GM19455 (cell line): ENCODE data around the gene SRGAP2C.
"Not testable (repeated sequence)": the region's sequence is repeated elsewhere in the genome, so short reads cannot be mapped to it uniquely, and the experiment has no call there.

Experiments
- ATAC-seq: cut with Tn5 transposase; IDR thresholded peaks from one replicate; pipeline ENCODE4 v1.9.1; 2021; ENCODE audit not compliant: unreplicated experiment

Gene SRGAP2C

GRCh38 chr1:121324726-121325125, 140.0 kb downstream of the SRGAP2C start:
- not testable (repeated sequence) for ATAC-seq

GRCh38 chr1:121332141-121332540, 147.4 kb downstream of the SRGAP2C start:
- not testable (repeated sequence) for ATAC-seq

GRCh38 chr1:121332599-121333562, 148.1 kb downstream of the SRGAP2C start:
- ATAC-seq = not testable (repeated sequence)

- ATAC-seq = not testable (repeated sequence)
Observed at GRCh38 chr1:121337958-121338357, 153.2 kb downstream of the SRGAP2C start.

GRCh38 chr1:121339611-121340010, 154.8 kb downstream of the SRGAP2C start:
- ATAC-seq = not testable (repeated sequence)

GRCh38 chr1:121343311-121343906, 158.6 kb downstream of the SRGAP2C start:
- not testable (repeated sequence) for ATAC-seq

- not testable (repeated sequence) for ATAC-seq
Observed at GRCh38 chr1:121344355-121344754, 159.6 kb downstream of the SRGAP2C start.

- ATAC-seq = not testable (repeated sequence)
Observed at GRCh38 chr1:121346654-121347053, 161.9 kb downstream of the SRGAP2C start.

- not testable (repeated sequence) for ATAC-seq
Observed at GRCh38 chr1:121347476-121347875, 162.7 kb downstream of the SRGAP2C start.

GRCh38 chr1:121348115-121348514, 163.3 kb downstream of the SRGAP2C start:
- not testable (repeated sequence) for ATAC-seq

- ATAC-seq = not testable (repeated sequence)
Observed at GRCh38 chr1:121349332-121349967, 164.7 kb downstream of the SRGAP2C start.

- not testable (repeated sequence) for ATAC-seq
Observed at GRCh38 chr1:121355711-121356420, 171.1 kb downstream of the SRGAP2C start.

GRCh38 chr1:121356819-121357218, 172.0 kb downstream of the SRGAP2C start:
- ATAC-seq = not testable (repeated sequence)

GRCh38 chr1:121360531-121360930, 175.8 kb downstream of the SRGAP2C start:
- ATAC-seq = not testable (repeated sequence)

- ATAC-seq = not testable (repeated sequence)
Observed at GRCh38 chr1:121361451-121362233, 176.9 kb downstream of the SRGAP2C start.

- ATAC-seq = not testable (repeated sequence)
Observed at GRCh38 chr1:121362234-121362883, 177.6 kb downstream of the SRGAP2C start.

- not testable (repeated sequence) for ATAC-seq
Observed at GRCh38 chr1:121365316-121365715, 180.5 kb downstream of the SRGAP2C start.

GRCh38 chr1:121365723-121366122, 180.9 kb downstream of the SRGAP2C start:
- ATAC-seq = not testable (repeated sequence)

- not testable (repeated sequence) for ATAC-seq
Observed at GRCh38 chr1:121366171-121366570, 181.4 kb downstream of the SRGAP2C start.
